ENCODE data around the gene ZNF664. TPM values are rescaled to one million over a fixed set of nuclear protein-coding genes. Genes with fewer than 3 reads are reported as not detected.

The ZNF664 gene
- total and polyA plus RNA-seq, 3 donors from 2014 or later: 55.9 to 69.6 (median 63.4) TPM

DNA sequence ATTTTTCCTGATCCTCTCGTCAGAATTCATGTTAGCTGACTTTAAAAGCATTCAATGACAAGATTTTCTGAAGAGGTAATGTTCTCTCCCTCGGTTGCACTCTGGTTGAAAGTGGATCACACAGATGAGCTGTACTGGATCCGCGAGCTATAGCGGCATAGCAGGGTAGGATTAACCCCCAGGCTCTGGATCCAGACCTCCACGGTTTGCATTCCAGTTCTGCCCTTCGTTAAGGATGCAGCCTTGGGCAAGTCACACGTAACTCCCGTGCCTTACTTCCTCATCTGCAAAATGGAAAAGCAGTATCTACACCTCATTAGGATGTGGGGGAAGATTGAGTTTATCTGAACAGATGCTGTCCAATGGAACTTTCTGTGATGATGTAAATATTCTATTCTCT lies 14.1 kb upstream of the ZNF664 start:
- no peak for TF ChIP-seq POLR2A (IDR thresholded peaks at IDR 0.05)
- TF ChIP-seq, protein P1, sequence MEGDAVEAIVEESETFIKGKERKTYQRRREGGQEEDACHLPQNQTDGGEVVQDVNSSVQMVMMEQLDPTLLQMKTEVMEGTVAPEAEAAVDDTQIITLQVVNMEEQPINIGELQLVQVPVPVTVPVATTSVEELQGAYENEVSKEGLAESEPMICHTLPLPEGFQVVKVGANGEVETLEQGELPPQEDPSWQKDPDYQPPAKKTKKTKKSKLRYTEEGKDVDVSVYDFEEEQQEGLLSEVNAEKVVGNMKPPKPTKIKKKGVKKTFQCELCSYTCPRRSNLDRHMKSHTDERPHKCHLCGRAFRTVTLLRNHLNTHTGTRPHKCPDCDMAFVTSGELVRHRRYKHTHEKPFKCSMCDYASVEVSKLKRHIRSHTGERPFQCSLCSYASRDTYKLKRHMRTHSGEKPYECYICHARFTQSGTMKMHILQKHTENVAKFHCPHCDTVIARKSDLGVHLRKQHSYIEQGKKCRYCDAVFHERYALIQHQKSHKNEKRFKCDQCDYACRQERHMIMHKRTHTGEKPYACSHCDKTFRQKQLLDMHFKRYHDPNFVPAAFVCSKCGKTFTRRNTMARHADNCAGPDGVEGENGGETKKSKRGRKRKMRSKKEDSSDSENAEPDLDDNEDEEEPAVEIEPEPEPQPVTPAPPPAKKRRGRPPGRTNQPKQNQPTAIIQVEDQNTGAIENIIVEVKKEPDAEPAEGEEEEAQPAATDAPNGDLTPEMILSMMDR (IDR thresholded peaks at IDR 0.05): no peak
- H3K9me3 ChIP-seq: no peaks in the 10 kb centered on the region
- no peak overlapping the region for H3K4me3 ChIP-seq
- 88 to 89% methylated on average over 9 of the region's 9 CpGs for WGBS, 2 donors
- no peaks in the 10 kb centered on the region for H3K27me3 ChIP-seq
- intact Hi-C loops (cut with DNase I; ENCODE audit: low total_unique reads): no loop called here
- H3K4me1 ChIP-seq: no peaks in the 10 kb centered on the region
- H3K27ac ChIP-seq: no peak overlapping the region
- no peaks in the 10 kb centered on the region for H3K36me3 ChIP-seq (ENCODE audit: low read depth, missing control alignments)
- DNase-seq: no peak

DNA sequence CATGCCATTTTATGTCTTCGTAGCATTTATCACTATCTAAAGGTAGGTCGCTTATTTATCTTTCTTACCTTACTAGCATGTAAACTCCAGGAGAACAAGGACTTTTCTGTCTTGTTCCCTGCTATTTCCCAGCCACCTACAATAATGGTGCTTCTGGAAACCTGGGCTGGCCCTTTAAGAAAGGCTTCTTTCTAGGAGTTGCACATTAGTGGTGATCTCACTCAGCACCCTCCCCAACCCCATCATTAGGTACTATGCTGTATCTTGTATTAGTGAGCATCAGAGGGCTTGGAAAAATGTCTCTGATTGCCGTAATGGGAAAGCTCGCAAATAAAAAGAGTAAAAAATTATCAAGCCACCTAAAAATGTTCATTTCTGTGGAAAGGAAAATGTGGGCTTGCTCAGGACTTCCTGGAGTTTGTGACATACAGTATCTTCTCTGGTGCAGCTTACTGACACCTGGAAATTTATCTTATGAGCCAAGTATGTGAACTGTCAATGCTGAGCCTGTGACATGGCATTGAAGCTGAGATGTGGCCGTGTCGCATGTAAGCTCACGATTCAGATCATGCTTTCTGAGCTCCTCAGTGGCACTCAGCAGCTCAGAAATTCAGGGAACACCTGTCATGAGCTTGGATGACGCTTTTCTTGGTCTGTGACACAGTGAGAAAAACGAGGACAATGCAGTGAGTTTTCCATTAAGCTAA lies 12.8 kb upstream of the ZNF664 start:
- WGBS, 2 donors: 92 to 94% methylated on average over 9 of the region's 9 CpGs
- Histone ChIP-seq H3K36me3 (ENCODE audit: low read depth, missing control alignments) (no peaks in the 10 kb centered on the region), H3K27me3 (no peaks in the 10 kb centered on the region), H3K9me3 (no peaks in the 10 kb centered on the region), H3K4me1 (no peaks in the 10 kb centered on the region), H3K4me3 (no peak overlapping the region), H3K27ac (no peak overlapping the region)
- DNase-seq: no peak
- intact Hi-C loops (cut with DNase I; ENCODE audit: low total_unique reads): no loop called here
- no peak for TF ChIP-seq POLR2A (IDR thresholded peaks at IDR 0.05)
- TF ChIP-seq, protein P1 (IDR thresholded peaks at IDR 0.05): no peak

DNA sequence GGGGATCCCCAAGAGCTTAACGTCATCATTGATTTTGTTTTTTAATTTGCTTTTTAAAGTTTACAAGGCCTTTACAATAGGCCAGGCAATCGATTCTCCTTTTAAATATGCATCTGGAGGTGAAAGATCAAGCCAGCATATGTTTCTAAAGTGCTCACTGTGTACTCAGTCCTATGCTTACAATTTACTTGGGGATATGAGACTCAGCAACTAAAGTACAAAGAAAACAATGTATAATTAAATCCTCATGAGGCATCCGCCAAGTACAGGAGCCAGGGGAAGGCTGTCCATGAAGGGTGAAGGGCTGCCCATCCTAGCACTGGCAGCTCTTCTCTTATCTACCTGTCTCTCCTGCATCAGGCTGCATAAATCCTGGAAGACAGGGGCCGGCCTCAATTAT lies 12.2 kb upstream of the ZNF664 start:
- H3K4me3 ChIP-seq: no peak overlapping the region
- no peaks in the 10 kb centered on the region for H3K27me3 ChIP-seq
- no peak for DNase-seq
- no peak overlapping the region for H3K27ac ChIP-seq
- 86 to 91% methylated on average over 4 of the region's 4 CpGs for WGBS, 2 donors
- no peaks in the 10 kb centered on the region for H3K36me3 ChIP-seq (ENCODE audit: low read depth, missing control alignments)
- no peaks in the 10 kb centered on the region for H3K4me1 ChIP-seq
- TF ChIP-seq, protein P1 (IDR thresholded peaks at IDR 0.05): no peak
- no peak for TF ChIP-seq POLR2A (IDR thresholded peaks at IDR 0.05)
- intact Hi-C loops (cut with DNase I; ENCODE audit: low total_unique reads): no loop called here
- H3K9me3 ChIP-seq: no peaks in the 10 kb centered on the region

DNA sequence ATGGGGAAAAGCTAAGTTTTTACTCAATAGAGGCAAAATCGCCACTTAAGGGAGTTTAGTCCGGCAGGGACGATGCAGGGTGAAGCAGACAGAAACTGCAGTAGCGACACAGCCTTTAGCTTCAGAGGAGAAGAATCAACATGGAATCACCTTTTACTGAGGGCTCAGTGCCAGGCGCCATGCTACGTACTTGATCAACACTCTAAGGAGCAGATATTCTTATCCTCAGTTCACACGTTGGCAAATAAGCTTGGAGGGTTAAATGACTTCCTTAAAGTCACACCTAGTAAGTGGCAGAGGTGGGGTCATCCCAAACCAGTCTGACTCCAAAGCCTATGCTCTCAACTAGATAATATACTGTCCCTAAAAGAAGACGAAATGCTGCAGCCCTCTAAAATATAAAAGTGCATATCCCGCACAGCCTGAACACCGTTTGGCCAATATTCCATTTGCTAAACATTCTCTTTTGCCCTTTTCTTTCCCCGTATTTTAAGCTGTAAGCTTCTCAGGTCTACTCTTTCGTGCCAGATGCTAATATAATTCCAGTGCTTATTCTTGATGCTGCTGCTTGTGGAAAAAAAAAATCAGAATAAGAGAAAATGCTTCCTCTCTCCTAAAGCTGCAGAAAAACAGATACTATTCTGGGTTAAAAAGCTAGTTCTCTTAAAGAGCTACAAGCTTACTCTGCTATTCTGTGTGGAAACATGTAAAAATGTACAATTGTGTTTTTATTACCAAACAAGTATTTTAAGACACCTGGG lies 11.2 kb upstream of the ZNF664 start:
- TF ChIP-seq POLR2A (IDR thresholded peaks at IDR 0.05): no peak
- TF ChIP-seq, protein P1 (IDR thresholded peaks at IDR 0.05): no peak
- DNase-seq: no peak

More for the DNA sequence above, 11.2 kb upstream of the ZNF664 start:
- 89 to 90% methylated on average over 12 of the region's 12 CpGs for WGBS, 2 donors
- intact Hi-C loops (cut with DNase I; ENCODE audit: low total_unique reads): no loop called here
- Histone ChIP-seq H3K36me3 (ENCODE audit: low read depth, missing control alignments) (no peaks in the 10 kb centered on the region), H3K27me3 (no peaks in the 10 kb centered on the region), H3K4me3 (no peak overlapping the region), H3K9me3 (no peaks in the 10 kb centered on the region), H3K27ac (no peak overlapping the region), H3K4me1 (no peaks in the 10 kb centered on the region)
